HG03108 (cell line): ENCODE measurements around the gene MEIS1.

Experiments used
- ATAC-seq: cut with Tn5 transposase; IDR thresholded peaks from one replicate; pipeline ENCODE4 v1.9.1; 2021; ENCODE audit warnings: moderate library complexity; ENCODE audit not compliant: unreplicated experiment

Gene MEIS1

GRCh38 chr2:66531567-66531966 lies 96.6 kb downstream of the MEIS1 start:
- ATAC-seq, result no peak

- ATAC-seq, result no peak
Observed at GRCh38 chr2:66532972-66533868, 98.3 kb downstream of the MEIS1 start.

GRCh38 chr2:66534461-66534860 lies 99.5 kb downstream of the MEIS1 start:
- ATAC-seq, result no peak

- ATAC-seq, result no peak
Observed at GRCh38 chr2:66535574-66536289, 100.8 kb downstream of the MEIS1 start.

- no peak for ATAC-seq
Observed at GRCh38 chr2:66536290-66536673, 101.4 kb downstream of the MEIS1 start.

- ATAC-seq, result no peak
Observed at GRCh38 chr2:66536997-66537396, 102.1 kb downstream of the MEIS1 start.

GRCh38 chr2:66538291-66538690 lies 103.4 kb downstream of the MEIS1 start:
- ATAC-seq, result no peak

GRCh38 chr2:66539452-66539851 lies 104.5 kb downstream of the MEIS1 start:
- no peak for ATAC-seq

GRCh38 chr2:66541646-66542045 lies 106.7 kb downstream of the MEIS1 start:
- no peak for ATAC-seq

- ATAC-seq, result no peak
Observed at GRCh38 chr2:66543257-66543767, 108.4 kb downstream of the MEIS1 start.

- no peak for ATAC-seq
Observed at GRCh38 chr2:66544258-66544657, 109.3 kb downstream of the MEIS1 start.

GRCh38 chr2:66545258-66545657 lies 110.3 kb downstream of the MEIS1 start:
- ATAC-seq, result no peak

- ATAC-seq, result no peak
Observed at GRCh38 chr2:66547118-66547517, 112.2 kb downstream of the MEIS1 start.

GRCh38 chr2:66547887-66548286 lies 113.0 kb downstream of the MEIS1 start:
- no peak for ATAC-seq

- no peak for ATAC-seq
Observed at GRCh38 chr2:66548422-66548821, 113.5 kb downstream of the MEIS1 start.

GRCh38 chr2:66550826-66551225 lies 115.9 kb downstream of the MEIS1 start:
- no peak for ATAC-seq

GRCh38 chr2:66553370-66553769 lies 118.4 kb downstream of the MEIS1 start:
- no peak for ATAC-seq

GRCh38 chr2:66555091-66555490 lies 120.2 kb downstream of the MEIS1 start:
- no peak for ATAC-seq

GRCh38 chr2:66555501-66556324 lies 120.8 kb downstream of the MEIS1 start:
- no peak for ATAC-seq

- ATAC-seq, result no peak
Observed at GRCh38 chr2:66559672-66560071, 124.7 kb downstream of the MEIS1 start.

- no peak for ATAC-seq
Observed at GRCh38 chr2:66560683-66561082, 125.8 kb downstream of the MEIS1 start.
